ENCODE results near the gene CCDC169.

DNA sequence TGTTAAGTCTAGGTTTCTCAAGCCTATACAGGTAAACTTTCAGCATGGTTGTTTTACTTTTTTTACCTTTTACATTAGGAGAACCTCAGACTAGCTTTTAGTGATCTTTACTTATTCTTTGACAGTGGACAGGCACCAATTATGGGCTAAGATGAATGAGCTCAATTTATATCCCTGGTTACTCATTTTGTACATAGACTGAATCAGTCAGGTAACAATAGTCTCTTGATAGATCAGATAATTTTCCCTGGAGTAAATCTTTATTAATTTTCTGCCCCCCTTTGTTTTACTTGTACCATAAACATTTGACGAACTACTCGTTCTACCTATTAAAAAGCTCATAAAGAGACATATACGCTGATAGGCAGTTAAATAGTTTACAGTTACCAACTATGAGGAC, 25.8 kb upstream of the CCDC169 start:
- TF ChIP-seq POLR2AphosphoS5 (IDR thresholded peaks at IDR 0.05; ENCODE audit: borderline replicate concordance, low read depth, low read length): no peak
- no peak for TF ChIP-seq EZH2 (IDR thresholded peaks at IDR 0.05)
